Liver (tissue), 3 donors: ENCODE measurements around the gene TAOK2.

Experiments used
- GABPA ChIP-seq, 2 donors: IDR thresholded peaks in 1 of 2; conservative IDR thresholded peaks in 1 of 2; 2 replicates each; pipeline ENCODE4 v1.6.1; 2016; ENCODE audit warnings: antibody characterized with exemption in 2 of 2, mild to moderate bottlenecking in 1 of 2, moderate library complexity in 1 of 2
- HNF4G ChIP-seq: IDR thresholded peaks from 2 replicates; pipeline ENCODE4 v1.6.1; 2016; ENCODE audit warnings: antibody characterized with exemption
- JUND ChIP-seq, 2 donors: IDR thresholded peaks; 2 replicates each; pipeline ENCODE4 v1.6.1; 2016; ENCODE audit warnings: antibody characterized with exemption in 2 of 2
- RAD21 ChIP-seq, 2 donors: IDR thresholded peaks; 2 replicates each; pipeline ENCODE4 v1.6.1; 2016; ENCODE audit warnings: antibody characterized with exemption in 2 of 2, mild to moderate bottlenecking in 2 of 2
- RXRA ChIP-seq, 2 donors: IDR thresholded peaks; 2 replicates each; pipeline ENCODE4 v1.6.1; 2017 to 2018; ENCODE audit warnings: antibody characterized with exemption in 2 of 2, mild to moderate bottlenecking in 1 of 2
- TAF1 ChIP-seq: conservative IDR thresholded peaks from 2 replicates; pipeline ENCODE4 v1.6.1; 2016; ENCODE audit warnings: antibody characterized with exemption, mild to moderate bottlenecking
- YY1 ChIP-seq: IDR thresholded peaks from 2 replicates; pipeline ENCODE4 v1.6.1; 2016; ENCODE audit warnings: antibody characterized with exemption, mild to moderate bottlenecking
- TF ChIP-seq, protein P1 (sequence below): IDR thresholded peaks from 2 replicates; pipeline ENCODE4 v1.6.1; 2016; ENCODE audit warnings: antibody characterized with exemption
- TF ChIP-seq, protein P2 (sequence below): fragments of 150-350 bp; IDR thresholded peaks from 2 replicates; pipeline ENCODE4 v1.5.1; 2017; ENCODE audit warnings: improper control_type of control experiment, low read depth, low read length; ENCODE audit not compliant: missing input control
- TF ChIP-seq, protein P3 (sequence below): IDR thresholded peaks from 2 replicates; pipeline ENCODE4 v1.6.1; 2016; ENCODE audit warnings: antibody characterized with exemption
- TF ChIP-seq, protein P4 (sequence below): IDR thresholded peaks from 2 replicates; pipeline ENCODE4 v1.6.1; 2016; ENCODE audit warnings: antibody characterized with exemption, mild to moderate bottlenecking
- donor health status: healthy.
- donor health status: healthy.

DNA sequence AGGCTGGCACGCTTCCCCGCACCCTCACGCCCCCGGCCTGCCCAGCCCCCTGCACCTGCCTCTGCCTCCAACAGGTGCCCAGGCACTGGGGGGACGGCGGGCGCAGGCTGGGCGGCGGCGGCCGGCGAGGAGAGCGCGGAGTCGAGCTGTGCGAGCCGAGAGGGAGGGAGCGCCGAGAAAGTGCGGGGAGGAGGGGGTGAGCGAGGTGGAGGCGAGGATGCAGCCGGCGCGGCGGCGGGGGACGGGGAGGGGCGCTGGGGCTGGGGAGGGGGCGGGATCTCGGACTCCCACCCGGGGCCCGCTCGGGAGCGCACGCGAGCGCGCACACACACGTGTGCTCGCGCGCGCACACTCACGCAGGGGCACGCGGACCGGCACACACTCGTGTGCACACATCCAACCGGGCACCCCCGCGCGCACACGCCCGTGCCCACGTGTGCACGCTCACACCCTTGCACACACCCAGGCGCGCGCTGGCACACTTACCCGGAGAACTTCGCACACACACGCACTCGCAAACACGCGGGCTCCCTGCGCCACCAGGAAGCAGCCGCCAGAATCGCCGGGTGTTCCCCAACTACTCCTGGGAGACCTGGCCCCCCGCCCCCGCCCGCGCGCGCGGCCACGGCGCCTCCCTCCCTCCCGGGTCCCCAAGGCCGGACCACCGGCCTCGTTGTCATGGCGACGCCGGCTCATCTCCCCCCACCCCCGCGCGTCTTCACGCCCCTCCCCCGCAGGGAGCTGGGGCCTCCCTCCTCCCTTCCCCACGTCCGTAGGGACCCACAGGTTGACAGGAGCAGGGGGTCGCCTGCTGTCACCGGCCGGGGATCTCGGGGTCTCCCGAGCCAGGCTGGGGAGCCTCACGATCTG, 37.4 kb downstream of the TAOK2 start, which contains the start of gene DOC2A:
- TF ChIP-seq, protein P1, sequence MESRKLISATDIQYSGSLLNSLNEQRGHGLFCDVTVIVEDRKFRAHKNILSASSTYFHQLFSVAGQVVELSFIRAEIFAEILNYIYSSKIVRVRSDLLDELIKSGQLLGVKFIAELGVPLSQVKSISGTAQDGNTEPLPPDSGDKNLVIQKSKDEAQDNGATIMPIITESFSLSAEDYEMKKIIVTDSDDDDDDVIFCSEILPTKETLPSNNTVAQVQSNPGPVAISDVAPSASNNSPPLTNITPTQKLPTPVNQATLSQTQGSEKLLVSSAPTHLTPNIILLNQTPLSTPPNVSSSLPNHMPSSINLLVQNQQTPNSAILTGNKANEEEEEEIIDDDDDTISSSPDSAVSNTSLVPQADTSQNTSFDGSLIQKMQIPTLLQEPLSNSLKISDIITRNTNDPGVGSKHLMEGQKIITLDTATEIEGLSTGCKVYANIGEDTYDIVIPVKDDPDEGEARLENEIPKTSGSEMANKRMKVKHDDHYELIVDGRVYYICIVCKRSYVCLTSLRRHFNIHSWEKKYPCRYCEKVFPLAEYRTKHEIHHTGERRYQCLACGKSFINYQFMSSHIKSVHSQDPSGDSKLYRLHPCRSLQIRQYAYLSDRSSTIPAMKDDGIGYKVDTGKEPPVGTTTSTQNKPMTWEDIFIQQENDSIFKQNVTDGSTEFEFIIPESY = no peak
- TF ChIP-seq, protein P2, sequence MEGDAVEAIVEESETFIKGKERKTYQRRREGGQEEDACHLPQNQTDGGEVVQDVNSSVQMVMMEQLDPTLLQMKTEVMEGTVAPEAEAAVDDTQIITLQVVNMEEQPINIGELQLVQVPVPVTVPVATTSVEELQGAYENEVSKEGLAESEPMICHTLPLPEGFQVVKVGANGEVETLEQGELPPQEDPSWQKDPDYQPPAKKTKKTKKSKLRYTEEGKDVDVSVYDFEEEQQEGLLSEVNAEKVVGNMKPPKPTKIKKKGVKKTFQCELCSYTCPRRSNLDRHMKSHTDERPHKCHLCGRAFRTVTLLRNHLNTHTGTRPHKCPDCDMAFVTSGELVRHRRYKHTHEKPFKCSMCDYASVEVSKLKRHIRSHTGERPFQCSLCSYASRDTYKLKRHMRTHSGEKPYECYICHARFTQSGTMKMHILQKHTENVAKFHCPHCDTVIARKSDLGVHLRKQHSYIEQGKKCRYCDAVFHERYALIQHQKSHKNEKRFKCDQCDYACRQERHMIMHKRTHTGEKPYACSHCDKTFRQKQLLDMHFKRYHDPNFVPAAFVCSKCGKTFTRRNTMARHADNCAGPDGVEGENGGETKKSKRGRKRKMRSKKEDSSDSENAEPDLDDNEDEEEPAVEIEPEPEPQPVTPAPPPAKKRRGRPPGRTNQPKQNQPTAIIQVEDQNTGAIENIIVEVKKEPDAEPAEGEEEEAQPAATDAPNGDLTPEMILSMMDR = no peak
- TF ChIP-seq, protein P3, sequence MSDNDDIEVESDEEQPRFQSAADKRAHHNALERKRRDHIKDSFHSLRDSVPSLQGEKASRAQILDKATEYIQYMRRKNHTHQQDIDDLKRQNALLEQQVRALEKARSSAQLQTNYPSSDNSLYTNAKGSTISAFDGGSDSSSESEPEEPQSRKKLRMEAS = no peak
- TF ChIP-seq YY1 = no peak
- no peak for TF ChIP-seq RXRA (IDR thresholded peaks at IDR 0.05)
- no peak for TF ChIP-seq TAF1
- TF ChIP-seq GABPA (IDR thresholded peaks at IDR 0.05 in 1 of 2, conservative IDR thresholded peaks at IDR 0.05 in 1 of 2) = no peak
- no peak for TF ChIP-seq RAD21 (IDR thresholded peaks at IDR 0.05)
- TF ChIP-seq JUND (IDR thresholded peaks at IDR 0.05) = no peak
- TF ChIP-seq HNF4G = no peak
- TF ChIP-seq, protein P4, sequence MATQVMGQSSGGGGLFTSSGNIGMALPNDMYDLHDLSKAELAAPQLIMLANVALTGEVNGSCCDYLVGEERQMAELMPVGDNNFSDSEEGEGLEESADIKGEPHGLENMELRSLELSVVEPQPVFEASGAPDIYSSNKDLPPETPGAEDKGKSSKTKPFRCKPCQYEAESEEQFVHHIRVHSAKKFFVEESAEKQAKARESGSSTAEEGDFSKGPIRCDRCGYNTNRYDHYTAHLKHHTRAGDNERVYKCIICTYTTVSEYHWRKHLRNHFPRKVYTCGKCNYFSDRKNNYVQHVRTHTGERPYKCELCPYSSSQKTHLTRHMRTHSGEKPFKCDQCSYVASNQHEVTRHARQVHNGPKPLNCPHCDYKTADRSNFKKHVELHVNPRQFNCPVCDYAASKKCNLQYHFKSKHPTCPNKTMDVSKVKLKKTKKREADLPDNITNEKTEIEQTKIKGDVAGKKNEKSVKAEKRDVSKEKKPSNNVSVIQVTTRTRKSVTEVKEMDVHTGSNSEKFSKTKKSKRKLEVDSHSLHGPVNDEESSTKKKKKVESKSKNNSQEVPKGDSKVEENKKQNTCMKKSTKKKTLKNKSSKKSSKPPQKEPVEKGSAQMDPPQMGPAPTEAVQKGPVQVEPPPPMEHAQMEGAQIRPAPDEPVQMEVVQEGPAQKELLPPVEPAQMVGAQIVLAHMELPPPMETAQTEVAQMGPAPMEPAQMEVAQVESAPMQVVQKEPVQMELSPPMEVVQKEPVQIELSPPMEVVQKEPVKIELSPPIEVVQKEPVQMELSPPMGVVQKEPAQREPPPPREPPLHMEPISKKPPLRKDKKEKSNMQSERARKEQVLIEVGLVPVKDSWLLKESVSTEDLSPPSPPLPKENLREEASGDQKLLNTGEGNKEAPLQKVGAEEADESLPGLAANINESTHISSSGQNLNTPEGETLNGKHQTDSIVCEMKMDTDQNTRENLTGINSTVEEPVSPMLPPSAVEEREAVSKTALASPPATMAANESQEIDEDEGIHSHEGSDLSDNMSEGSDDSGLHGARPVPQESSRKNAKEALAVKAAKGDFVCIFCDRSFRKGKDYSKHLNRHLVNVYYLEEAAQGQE = no peak
